Epithelial cell of proximal tubule (primary cell): ENCODE measurements around the gene ELOVL7. TPM values are rescaled to one million over a fixed set of nuclear protein-coding genes. Genes with fewer than 3 reads are reported as not detected.
"Not testable (repeated sequence)": the region's sequence is repeated elsewhere in the genome, so short reads cannot be mapped to it uniquely, and the experiment has no call there.

Experiments
- DNase-seq: peaks from one replicate; pipeline ENCODE4 v3.0.0-alpha.2; 2011; ENCODE audit warnings: low read depth
- H3K4me3 ChIP-seq: 2 replicates; pipeline ENCODE4 v1.5.1; 2011; ENCODE audit warnings: low read depth, mild to moderate bottlenecking, low read length
- CTCF ChIP-seq: conservative IDR thresholded peaks from 2 replicates; pipeline ENCODE4 v1.5.1; 2012; ENCODE audit warnings: low read depth, mild to moderate bottlenecking, low read length
- total RNA-seq: library from RNA; depleted of rRNA; stranded (reverse); fragments of >200 nt; gene quantifications from 2 replicates; pipeline ENCODE4 v1.2.3, GENCODE V29; 2015

The ELOVL7 gene
- total RNA-seq, 1 donor from 2014 or later: 6.3 TPM

- no peak overlapping the region for H3K4me3 ChIP-seq
- no peak for TF ChIP-seq CTCF
- no peak for DNase-seq
These were observed 42.1 kb upstream of the ELOVL7 start for GRCh38 chr5:60886158-60886557.

- H3K4me3 ChIP-seq: no peak overlapping the region
- TF ChIP-seq CTCF: peak; percentile 79
- DNase-seq: peak; percentile 4
These were observed 39.2 kb upstream of the ELOVL7 start for GRCh38 chr5:60883229-60883628.

GRCh38 chr5:60872892-60873291, 28.8 kb upstream of the ELOVL7 start:
- no peak for TF ChIP-seq CTCF
- H3K4me3 ChIP-seq: no peak overlapping the region
- DNase-seq: no peak

GRCh38 chr5:60870857-60871256, 26.8 kb upstream of the ELOVL7 start:
- no peak for TF ChIP-seq CTCF
- H3K4me3 ChIP-seq: no peak overlapping the region
- no peak for DNase-seq

GRCh38 chr5:60860572-60860971, 16.5 kb upstream of the ELOVL7 start:
- not testable (repeated sequence) for DNase-seq, H3K4me3 ChIP-seq

GRCh38 chr5:60856066-60856465, 12.0 kb upstream of the ELOVL7 start:
- no peak for DNase-seq
- no peak for TF ChIP-seq CTCF
- H3K4me3 ChIP-seq: no peak overlapping the region

GRCh38 chr5:60852940-60853339, 8.9 kb upstream of the ELOVL7 start:
- no peak for DNase-seq
- no peak overlapping the region for H3K4me3 ChIP-seq
- no peak for TF ChIP-seq CTCF

GRCh38 chr5:60852317-60852716, 8.2 kb upstream of the ELOVL7 start:
- no peak for TF ChIP-seq CTCF
- DNase-seq: no peak

More at GRCh38 chr5:60852317-60852716, 8.2 kb upstream of the ELOVL7 start:
- H3K4me3 ChIP-seq: no peak overlapping the region
